IMR-90 (cell line): Measurements from ENCODE around the gene FAM163A. TPM values are rescaled to one million over a fixed set of nuclear protein-coding genes. Genes with fewer than 3 reads are reported as not detected.

Experiments used
- ATAC-seq: fragments of 200-7000 bp; cut with Tn5 transposase; 2 replicates; pipeline ENCODE4 v1.9.1; 2020; ENCODE audit warnings: low read depth, mild to moderate bottlenecking, moderate library complexity
- BruUV-seq: library from RNA; stranded (reverse); fragments of 400-500 nt; replicated peaks from 2 replicates; lab custom pipeline; 2021; lab: Mats Ljungman, UMichigan
- CTCF ChIA-PET: fragments of 300-600 bp; formaldehyde crosslinking; extraction: SDS; loops from one replicate; lab custom pipeline; 2021; ENCODE audit warnings: antibody characterized with exemption; lab: Yijun Ruan, JAX
- POLR2A ChIA-PET: fragments of 300-600 bp; sonication (Branson Sonifier 250); formaldehyde crosslinking; loops from one replicate; lab custom pipeline; 2022; ENCODE audit warnings: antibody characterized with exemption; ENCODE audit not compliant: unreplicated experiment; lab: Charles Lee
- DNase-seq: peaks from one replicate; pipeline ENCODE4 v3.0.0; 2013
- H2AFZ ChIP-seq: replicated peaks from 2 replicates; pipeline ENCODE3; 2013; ENCODE audit warnings: low read length, mild to moderate bottlenecking; ENCODE audit not compliant: poor library complexity
- H2AK5ac ChIP-seq: 2 replicates; pipeline ENCODE4 v1.6.1; 2013; ENCODE audit warnings: low read depth, low read length, inconsistent platforms
- H2AK9ac ChIP-seq: replicated peaks from 2 replicates; pipeline ENCODE3; 2013; ENCODE audit warnings: mild to moderate bottlenecking, low read depth, low read length, moderate library complexity; ENCODE audit not compliant: poor library complexity
- H2BK120ac ChIP-seq: 2 replicates; pipeline ENCODE4 v1.6.1; 2013; ENCODE audit warnings: low read depth, low read length, inconsistent platforms
- H2BK15ac ChIP-seq: 3 replicates; pipeline ENCODE4 v1.6.1; 2013; ENCODE audit warnings: low read depth, low read length, inconsistent platforms
- H2BK20ac ChIP-seq: 2 replicates; pipeline ENCODE4 v1.6.1; 2013; ENCODE audit warnings: low read depth, mild to moderate bottlenecking, inconsistent platforms, low read length, moderate library complexity
- H2BK5ac ChIP-seq: 2 replicates; pipeline ENCODE4 v1.6.1; 2013; ENCODE audit warnings: mild to moderate bottlenecking, low read depth, low read length, inconsistent platforms; ENCODE audit not compliant: poor library complexity, severe bottlenecking
- H3K14ac ChIP-seq: replicated peaks from 2 replicates; pipeline ENCODE4 v1.6.1; 2013; ENCODE audit warnings: low read depth, low read length, inconsistent platforms
- H3K18ac ChIP-seq: 2 replicates; pipeline ENCODE4 v1.6.1; 2013; ENCODE audit warnings: low read depth, low read length, control low read depth
- H3K23ac ChIP-seq: 2 replicates; pipeline ENCODE4 v1.6.1; 2013; ENCODE audit warnings: low read depth, low read length, inconsistent platforms
- H3K27ac ChIP-seq: 2 replicates; pipeline ENCODE4 v1.5.1; 2013; ENCODE audit warnings: mild to moderate bottlenecking, control low read depth, low read length; ENCODE audit not compliant: insufficient read depth
- H3K27me3 ChIP-seq: 2 replicates; pipeline ENCODE4 v1.6.1; 2013; ENCODE audit warnings: low read length; ENCODE audit not compliant: control insufficient read depth, insufficient read depth
- H3K36me3 ChIP-seq: 2 replicates; pipeline ENCODE4 v1.6.1; 2013; ENCODE audit warnings: low read length, mixed read lengths; ENCODE audit not compliant: control insufficient read depth, insufficient read depth
- H3K4ac ChIP-seq: 2 replicates; pipeline ENCODE4 v1.6.1; 2013; ENCODE audit warnings: low read depth, low read length, inconsistent platforms
- H3K4me1 ChIP-seq: 2 replicates; pipeline ENCODE4 v1.6.1; 2013; ENCODE audit warnings: low read length, mixed read lengths; ENCODE audit not compliant: control insufficient read depth, insufficient read depth
- H3K4me2 ChIP-seq: 2 replicates; pipeline ENCODE4 v1.6.1; 2013; ENCODE audit warnings: low read depth, mild to moderate bottlenecking, control low read depth, low read length, moderate library complexity
- H3K4me3 ChIP-seq: 2 replicates; pipeline ENCODE4 v1.5.1; 2013; ENCODE audit warnings: low read depth, mild to moderate bottlenecking, control low read depth, low read length, moderate library complexity; ENCODE audit not compliant: insufficient read depth
- H3K56ac ChIP-seq: 2 replicates; pipeline ENCODE4 v1.6.1; 2013; ENCODE audit warnings: low read length, inconsistent platforms; ENCODE audit not compliant: insufficient read depth; ENCODE audit errors: extremely low read depth
- H3K79me1 ChIP-seq, 2 experiments: 2 replicates each; pipeline ENCODE4 v1.6.1; 2013; ENCODE audit warnings: low read length in 2 of 2, inconsistent platforms in 1 of 2, low read depth in 1 of 2
- H3K9ac ChIP-seq: 2 replicates; pipeline ENCODE4 v1.6.1; 2013; ENCODE audit warnings: low read depth, low read length, control low read depth
- H3K9me1 ChIP-seq: 2 replicates; pipeline ENCODE4 v1.6.1; 2013; ENCODE audit warnings: low read length, inconsistent platforms; ENCODE audit not compliant: insufficient read depth
- H3K9me3 ChIP-seq: 2 replicates; pipeline ENCODE4 v1.6.1; 2013; ENCODE audit warnings: low read length; ENCODE audit not compliant: control insufficient read depth, insufficient read depth
- H4K20me1 ChIP-seq: 2 replicates; pipeline ENCODE4 v1.6.1; 2013; ENCODE audit warnings: low read length, inconsistent platforms; ENCODE audit not compliant: insufficient read depth
- H4K5ac ChIP-seq: 2 replicates; pipeline ENCODE4 v1.6.1; 2013; ENCODE audit warnings: mild to moderate bottlenecking, low read depth, low read length, control low read depth
- H4K8ac ChIP-seq, 2 experiments: 2 replicates each; pipeline ENCODE4 v1.6.1; 2013; ENCODE audit warnings: low read depth in 2 of 2, low read length in 2 of 2, control low read depth in 1 of 2, inconsistent platforms in 1 of 2
- H4K91ac ChIP-seq: 2 replicates; pipeline ENCODE4 v1.6.1; 2013; ENCODE audit warnings: low read depth, low read length, inconsistent platforms; ENCODE audit not compliant: insufficient read depth
- BHLHE40 ChIP-seq: fragments of 150-350 bp; IDR thresholded peaks from 2 replicates; pipeline ENCODE4 v1.6.1; 2016; ENCODE audit warnings: mild to moderate bottlenecking, low read depth, low read length
- CEBPB ChIP-seq: IDR thresholded peaks from 2 replicates; pipeline ENCODE4 v1.6.1; 2012; ENCODE audit warnings: low read depth, low read length, improper control_type of control experiment
- CHD1 ChIP-seq: IDR thresholded peaks from 2 replicates; pipeline ENCODE4 v1.6.1; 2012; ENCODE audit warnings: low read depth, low read length, improper control_type of control experiment
- FOS ChIP-seq: fragments of 150-350 bp; IDR thresholded peaks from 2 replicates; pipeline ENCODE4 v1.6.1; 2016; ENCODE audit warnings: low read depth, low read length
- MAFK ChIP-seq: IDR thresholded peaks from 2 replicates; pipeline ENCODE4 v1.6.1; 2012; ENCODE audit warnings: low read depth, low read length, improper control_type of control experiment
- MAZ ChIP-seq: IDR thresholded peaks from 2 replicates; pipeline ENCODE4 v1.6.1; 2012; ENCODE audit warnings: low read depth, mild to moderate bottlenecking, low read length, improper control_type of control experiment, moderate library complexity, borderline replicate concordance
- NFE2L2 ChIP-seq: fragments of 150-350 bp; IDR thresholded peaks from 2 replicates; pipeline ENCODE4 v1.6.1; 2016; ENCODE audit warnings: low read depth, mild to moderate bottlenecking, low read length
- POLR2A ChIP-seq: IDR thresholded peaks from 2 replicates; pipeline ENCODE4 v1.6.1; 2012; ENCODE audit warnings: mild to moderate bottlenecking, low read depth, low read length
- RAD21 ChIP-seq: IDR thresholded peaks from 2 replicates; pipeline ENCODE4 v1.6.1; 2012; ENCODE audit warnings: low read length, improper control_type of control experiment
- RFX5 ChIP-seq: IDR thresholded peaks from 2 replicates; pipeline ENCODE4 v1.8.0; 2012; ENCODE audit warnings: low read depth, mild to moderate bottlenecking, low read length, moderate library complexity
- SMC3 ChIP-seq: fragments of 150-350 bp; IDR thresholded peaks from 2 replicates; pipeline ENCODE4 v1.6.1; 2016; ENCODE audit warnings: low read depth, mild to moderate bottlenecking, antibody characterized with exemption, low read length, moderate library complexity
- whole genome bisulfite sequencing, 2 experiments: methylation state at CpG; one replicate each; pipeline versions ENCODE4 v1.1.5 to v1.1.7; 2013; ENCODE audit warnings: missing lambda C conversion rate in 2 of 2; ENCODE audit not compliant: insufficient read length in 1 of 2; ENCODE audit errors: extremely low coverage in 2 of 2; 5-methylcytosine and 5-hydroxymethylcytosine counted together
- dilution Hi-C: fragments of 300-500 bp; cut with HindIII; formaldehyde crosslinking; loops from one replicate; pipeline ENCODE4 v1.14.3; 2018; ENCODE audit warnings: low sequenced_read_pairs; ENCODE audit not compliant: unreplicated experiment
- in situ Hi-C: fragments of 300-500 bp; cut with MboI; formaldehyde crosslinking; loops from 3 replicates; pipeline ENCODE4 v1.14.3; 2019; ENCODE audit warnings: low sequenced_read_pairs, inconsistent platforms, mixed read lengths
- intact Hi-C: fragments of 100-400 bp; cut with micrococcal nuclease; formaldehyde crosslinking; loops from 2 replicates; pipeline ENCODE4 v1.10.0; 2022
- polyA plus RNA-seq, 3 experiments: library from polyadenylated mRNA; depleted of rRNA; stranded (reverse); fragments of >200 nt; gene quantifications; 2 replicates each; pipeline ENCODE4 v1.2.3, GENCODE V29; 2012; ENCODE audit warnings: low replicate concordance in 1 of 3
- total RNA-seq: library from RNA; depleted of rRNA; stranded (reverse); fragments of >200 nt; gene quantifications from 2 replicates; pipeline ENCODE4 v1.2.3, GENCODE V29; 2012
- TF ChIP-seq, protein P1 (sequence below): conservative IDR thresholded peaks from 2 replicates; pipeline ENCODE4 v1.5.1; 2012; ENCODE audit warnings: mild to moderate bottlenecking, low read depth, low read length, improper control_type of control experiment
- TF ChIP-seq, protein P2 (sequence below): fragments of 150-350 bp; IDR thresholded peaks from 2 replicates; pipeline ENCODE4 v1.6.1; 2016; ENCODE audit warnings: low read depth, mild to moderate bottlenecking, low read length, moderate library complexity, borderline replicate concordance

Gene FAM163A
- total and polyA plus RNA-seq, 2 of the 4 experiments (the other 2 are of a cell fraction) = not detected

DNA sequence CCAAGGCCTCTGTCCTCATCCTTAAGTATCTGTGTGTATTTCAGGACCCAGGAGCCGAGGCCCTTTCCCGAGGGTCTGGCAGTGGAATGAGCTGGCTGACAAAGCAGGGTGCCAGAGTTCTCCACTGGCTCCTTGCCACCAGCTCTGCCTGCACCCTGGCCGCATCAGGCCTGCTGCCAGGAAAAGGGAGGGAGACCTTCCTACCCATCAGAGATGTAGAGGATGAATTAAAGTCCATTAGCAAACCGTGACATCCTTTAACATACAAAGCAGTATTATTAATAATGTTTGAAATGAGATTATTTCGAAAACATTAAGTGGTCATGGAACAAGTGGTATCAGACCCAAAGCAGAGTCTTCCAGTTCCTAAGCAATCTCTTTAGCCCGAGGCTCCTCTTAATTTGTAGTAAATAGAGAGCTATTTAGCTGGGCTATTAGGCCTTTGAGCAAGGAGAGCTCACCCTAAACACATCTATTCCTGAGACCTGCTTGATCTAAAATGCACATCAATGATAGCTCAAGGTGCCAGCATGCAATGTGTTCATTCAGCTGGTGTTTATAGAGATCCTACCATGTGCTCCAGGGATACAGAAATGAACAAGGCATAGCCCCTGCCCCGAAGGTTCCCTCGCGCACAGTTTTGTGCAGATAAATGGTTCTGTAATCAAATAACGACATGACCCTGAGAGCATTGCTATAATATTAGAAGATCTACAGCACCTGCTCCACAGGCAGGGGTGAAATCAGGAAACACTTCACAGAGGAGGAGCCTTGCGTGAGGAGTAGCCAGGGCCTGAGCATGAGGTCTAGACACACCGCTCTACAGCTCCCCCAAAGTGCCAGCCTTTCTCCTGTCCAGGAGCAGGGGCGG is 44.0 kb downstream of the FAM163A start (continued):
- TF ChIP-seq RFX5 (no peak), POLR2A (no peak)

DNA sequence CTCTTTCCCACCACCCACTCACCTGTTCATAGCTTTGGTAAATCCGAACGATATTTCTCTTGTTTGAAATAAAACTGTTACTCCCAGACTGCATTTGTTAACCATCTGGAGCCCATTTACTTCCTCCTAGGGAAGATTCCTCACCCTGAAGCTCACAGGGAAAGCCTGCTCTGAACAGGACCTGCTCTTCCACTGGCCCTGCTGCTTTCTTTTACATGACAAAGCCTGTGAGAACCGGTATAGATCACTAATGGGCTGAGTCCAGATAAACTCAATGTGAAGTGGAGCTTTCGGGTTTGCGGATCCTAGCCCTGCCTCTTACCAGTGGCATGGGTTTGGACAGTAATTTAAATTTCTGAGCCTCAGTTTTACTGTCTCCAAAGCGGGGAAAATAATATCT is 45.2 kb downstream of the FAM163A start:
- POLR2A ChIA-PET = no interaction called here
- ATAC-seq (no peak), DNase-seq (no peak)
- intact Hi-C loops = no loop called here
- no peak overlapping the region for H4K8ac ChIP-seq
- in situ Hi-C loops = no loop called here
- no peak overlapping the region for H2BK15ac ChIP-seq
- CTCF ChIA-PET = interaction anchor here (1.3 kb wide), 1 partner anchor 26 kb away, joined by 5 read pairs; no protein-coding TSS in a partner anchor
- no peak overlapping the region; the same call in 1 of the 2 replicates for H3K23ac ChIP-seq
- H2BK5ac ChIP-seq = no peak overlapping the region
- H3K79me1 ChIP-seq = no peaks in the 10 kb centered on the region
- H2AFZ ChIP-seq = no peak overlapping the region
- no peak overlapping the region for H3K4me2 ChIP-seq
- WGBS, 2 experiments = 0% methylated on average over 3 of the region's 6 CpGs; no CpG with 5 or more reads in 1 of the 2 experiments
- H4K20me1 ChIP-seq = no peaks in the 10 kb centered on the region
- no peak overlapping the region for H4K91ac ChIP-seq
- no TSS peak for BruUV-seq
- peaks cover 45% of the 10 kb centered on the region for H3K27me3 ChIP-seq
- H3K56ac ChIP-seq = no peak overlapping the region
- H3K9me1 ChIP-seq = no peaks in the 10 kb centered on the region
- dilution Hi-C loops = no loop called here
- no peak overlapping the region for H3K4ac ChIP-seq
- H3K4me3 ChIP-seq = no peak overlapping the region
- H3K27ac ChIP-seq = no peak overlapping the region
- no peak overlapping the region for H3K14ac ChIP-seq
- H3K36me3 ChIP-seq = no peaks in the 10 kb centered on the region
- no peak overlapping the region for H3K9ac ChIP-seq
- H3K18ac ChIP-seq = no peak overlapping the region
- H2AK5ac ChIP-seq = no peak overlapping the region
- no peak overlapping the region for H4K5ac ChIP-seq
- no peaks in the 10 kb centered on the region for H3K9me3 ChIP-seq
- H2BK20ac ChIP-seq = no peak overlapping the region
- H3K4me1 ChIP-seq = peaks cover 2% of the 10 kb centered on the region; the same call in 1 of the 2 replicates
- no peak overlapping the region for H2AK9ac ChIP-seq
- H2BK120ac ChIP-seq = no peak overlapping the region
- TF ChIP-seq BHLHE40 = no peak
- no peak for TF ChIP-seq CHD1
- TF ChIP-seq, protein P1, sequence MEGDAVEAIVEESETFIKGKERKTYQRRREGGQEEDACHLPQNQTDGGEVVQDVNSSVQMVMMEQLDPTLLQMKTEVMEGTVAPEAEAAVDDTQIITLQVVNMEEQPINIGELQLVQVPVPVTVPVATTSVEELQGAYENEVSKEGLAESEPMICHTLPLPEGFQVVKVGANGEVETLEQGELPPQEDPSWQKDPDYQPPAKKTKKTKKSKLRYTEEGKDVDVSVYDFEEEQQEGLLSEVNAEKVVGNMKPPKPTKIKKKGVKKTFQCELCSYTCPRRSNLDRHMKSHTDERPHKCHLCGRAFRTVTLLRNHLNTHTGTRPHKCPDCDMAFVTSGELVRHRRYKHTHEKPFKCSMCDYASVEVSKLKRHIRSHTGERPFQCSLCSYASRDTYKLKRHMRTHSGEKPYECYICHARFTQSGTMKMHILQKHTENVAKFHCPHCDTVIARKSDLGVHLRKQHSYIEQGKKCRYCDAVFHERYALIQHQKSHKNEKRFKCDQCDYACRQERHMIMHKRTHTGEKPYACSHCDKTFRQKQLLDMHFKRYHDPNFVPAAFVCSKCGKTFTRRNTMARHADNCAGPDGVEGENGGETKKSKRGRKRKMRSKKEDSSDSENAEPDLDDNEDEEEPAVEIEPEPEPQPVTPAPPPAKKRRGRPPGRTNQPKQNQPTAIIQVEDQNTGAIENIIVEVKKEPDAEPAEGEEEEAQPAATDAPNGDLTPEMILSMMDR = no peak
- no peak for TF ChIP-seq MAFK
- TF ChIP-seq SMC3 = no peak
- TF ChIP-seq CEBPB = no peak
- no peak for TF ChIP-seq POLR2A
- TF ChIP-seq MAZ = no peak
- no peak for TF ChIP-seq FOS
- no peak for TF ChIP-seq RAD21
- TF ChIP-seq NFE2L2 = no peak
- TF ChIP-seq RFX5 = no peak
- TF ChIP-seq, protein P2, sequence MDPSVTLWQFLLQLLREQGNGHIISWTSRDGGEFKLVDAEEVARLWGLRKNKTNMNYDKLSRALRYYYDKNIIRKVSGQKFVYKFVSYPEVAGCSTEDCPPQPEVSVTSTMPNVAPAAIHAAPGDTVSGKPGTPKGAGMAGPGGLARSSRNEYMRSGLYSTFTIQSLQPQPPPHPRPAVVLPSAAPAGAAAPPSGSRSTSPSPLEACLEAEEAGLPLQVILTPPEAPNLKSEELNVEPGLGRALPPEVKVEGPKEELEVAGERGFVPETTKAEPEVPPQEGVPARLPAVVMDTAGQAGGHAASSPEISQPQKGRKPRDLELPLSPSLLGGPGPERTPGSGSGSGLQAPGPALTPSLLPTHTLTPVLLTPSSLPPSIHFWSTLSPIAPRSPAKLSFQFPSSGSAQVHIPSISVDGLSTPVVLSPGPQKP = no peak
